ENCODE data around the gene SLC2A5.
"Not testable (repeated sequence)": the region's sequence is repeated elsewhere in the genome, so short reads cannot be mapped to it uniquely, and the experiment has no call there.

GRCh38 chr1:9093996-9094595, 24.7 kb upstream of the SLC2A5 start:
- not testable (repeated sequence) for TF ChIP-seq POLR2A, CEBPB (IDR thresholded peaks at IDR 0.05; ENCODE audit: low read depth, low read length)
